Measurements from ENCODE around the gene IMMP2L.

- TF ChIP-seq CTCF (IDR thresholded peaks at IDR 0.05) (no peak), POLR2A (IDR thresholded peaks at IDR 0.05) (no peak)
Measured at GRCh38 chr7:111352319-111352718, 210.0 kb downstream of the IMMP2L start.

Data from right lobe of liver (tissue), 4 donors.